Posterior vena cava (tissue), 2 donors: ENCODE data around the gene RNASEH2B. TPM values are rescaled to one million over a fixed set of nuclear protein-coding genes. Genes with fewer than 3 reads are reported as not detected.

Experiments used
- DNase-seq: peaks from one replicate; pipeline ENCODE4 v3.0.0-alpha.2; 2020; ENCODE audit warnings: low spot score
- intact Hi-C, 2 donors: fragments of 100-400 bp; cut with DNase I; formaldehyde crosslinking; loops; one replicate each; pipeline versions ENCODE4 v1.14.1 to v1.14.2; 2022 to 2023
- total RNA-seq, 2 donors: library from RNA; stranded (reverse); fragmentation: NEBNext Ultra II Directional; extraction: Animal tissue kit (Norgen Biotek cat#: 25700); gene quantifications; one replicate each; pipeline ENCODE4 v1.2.1, GENCODE V29; 2021
- donor health status: DM: yes; HTN: yes; CAD: no.
- donor health status: DM: yes; HTN: yes; CAD: no.

The RNASEH2B gene
- total RNA-seq, 2 donors from 2014 or later, result 48.5 to 49.1 TPM

- intact Hi-C loops, result no loop called here
- no peak for DNase-seq
These were observed 79.9 kb downstream of the RNASEH2B start for GRCh38 chr13:50989476-50989875.

- intact Hi-C loops, result no loop called here
- no peak for DNase-seq
These were observed 80.7 kb downstream of the RNASEH2B start for GRCh38 chr13:50990065-50990817.

GRCh38 chr13:50990818-50991506, 81.4 kb downstream of the RNASEH2B start:
- peak; percentile 86 for DNase-seq
- intact Hi-C loops, result loop anchor here in 1 of 2 donors (1.0 kb wide), 1 partner anchor 20 kb away; no protein-coding TSS in a partner anchor

GRCh38 chr13:50991579-50992521, 82.3 kb downstream of the RNASEH2B start:
- intact Hi-C loops, result loop anchor here in 1 of 2 donors (1.0 kb wide), 1 partner anchor 21 kb away; no protein-coding TSS in a partner anchor
- DNase-seq, result peak; percentile 48

GRCh38 chr13:50993371-50993770, 83.8 kb downstream of the RNASEH2B start:
- intact Hi-C loops, result no loop called here

GRCh38 chr13:50993934-50994333, 84.3 kb downstream of the RNASEH2B start:
- intact Hi-C loops, result no loop called here
- no peak for DNase-seq

More at GRCh38 chr13:50993371-50993770, 83.8 kb downstream of the RNASEH2B start:
- DNase-seq, result no peak

- DNase-seq, result no peak
- intact Hi-C loops, result no loop called here
These were observed 85.1 kb downstream of the RNASEH2B start for GRCh38 chr13:50994651-50995050.

GRCh38 chr13:50995854-50996253, 86.3 kb downstream of the RNASEH2B start:
- intact Hi-C loops, result no loop called here
- no peak for DNase-seq

GRCh38 chr13:50998326-50998725, 88.7 kb downstream of the RNASEH2B start:
- intact Hi-C loops, result no loop called here
- no peak for DNase-seq

- no peak for DNase-seq
- intact Hi-C loops, result loop anchor here in 1 of 2 donors (5.0 kb wide), 1 partner anchor 783 kb away; no protein-coding TSS in a partner anchor
These were observed 90.0 kb downstream of the RNASEH2B start for GRCh38 chr13:50999641-51000040.

- intact Hi-C loops, result loop anchor here in 1 of 2 donors (5.0 kb wide), 1 partner anchor 782 kb away; no protein-coding TSS in a partner anchor
- DNase-seq, result no peak
These were observed 90.5 kb downstream of the RNASEH2B start for GRCh38 chr13:51000061-51000460.

- intact Hi-C loops, result loop anchor here in 1 of 2 donors (5.0 kb wide), 1 partner anchor 782 kb away; no protein-coding TSS in a partner anchor
- DNase-seq, result no peak
These were observed 91.1 kb downstream of the RNASEH2B start for GRCh38 chr13:51000571-51001260.

- intact Hi-C loops, result loop anchor here in 1 of 2 donors (5.0 kb wide), 1 partner anchor 781 kb away; no protein-coding TSS in a partner anchor
- no peak for DNase-seq
These were observed 91.7 kb downstream of the RNASEH2B start for GRCh38 chr13:51001335-51001734.

GRCh38 chr13:51002736-51003135, 93.1 kb downstream of the RNASEH2B start:
- intact Hi-C loops, result loop anchor here in 1 of 2 donors (5.0 kb wide), 1 partner anchor 780 kb away; no protein-coding TSS in a partner anchor
- DNase-seq, result no peak

- intact Hi-C loops, result loop anchor here in 1 of 2 donors (2.0 to 5.0 kb wide), 2 partner anchors 67 to 779 kb away; no protein-coding TSS in a partner anchor
- DNase-seq, result no peak
These were observed 94.1 kb downstream of the RNASEH2B start for GRCh38 chr13:51003642-51004041.

- DNase-seq, result no peak
- intact Hi-C loops, result loop anchor here in 1 of 2 donors (2.0 to 5.0 kb wide), 2 partner anchors 67 to 778 kb away; no protein-coding TSS in a partner anchor
These were observed 94.7 kb downstream of the RNASEH2B start for GRCh38 chr13:51004111-51004865.

- intact Hi-C loops, result loop anchor here in 1 of 2 donors (2.0 to 5.0 kb wide), 2 partner anchors 66 to 777 kb away; no protein-coding TSS in a partner anchor
These were observed 95.4 kb downstream of the RNASEH2B start for GRCh38 chr13:51004918-51005460.

More at GRCh38 chr13:51004918-51005460, 95.4 kb downstream of the RNASEH2B start:
- DNase-seq, result no peak
